ENCODE data around the gene RHBDF1. TPM values are rescaled to one million over a fixed set of nuclear protein-coding genes. Genes with fewer than 3 reads are reported as not detected.
A peak's percentile ranks its signal among the peaks of the same experiment; 100 is the strongest.

The RHBDF1 gene
- total and polyA plus RNA-seq, 2 of the 13 experiments (the other 11 are each of a cell fraction or from before 2014, with no cell fraction given), result 5.4 to 26.9 TPM

GRCh38 chr16:72561-73548, at the start of gene RHBDF1 (continued):
- TF ChIP-seq, protein P1, sequence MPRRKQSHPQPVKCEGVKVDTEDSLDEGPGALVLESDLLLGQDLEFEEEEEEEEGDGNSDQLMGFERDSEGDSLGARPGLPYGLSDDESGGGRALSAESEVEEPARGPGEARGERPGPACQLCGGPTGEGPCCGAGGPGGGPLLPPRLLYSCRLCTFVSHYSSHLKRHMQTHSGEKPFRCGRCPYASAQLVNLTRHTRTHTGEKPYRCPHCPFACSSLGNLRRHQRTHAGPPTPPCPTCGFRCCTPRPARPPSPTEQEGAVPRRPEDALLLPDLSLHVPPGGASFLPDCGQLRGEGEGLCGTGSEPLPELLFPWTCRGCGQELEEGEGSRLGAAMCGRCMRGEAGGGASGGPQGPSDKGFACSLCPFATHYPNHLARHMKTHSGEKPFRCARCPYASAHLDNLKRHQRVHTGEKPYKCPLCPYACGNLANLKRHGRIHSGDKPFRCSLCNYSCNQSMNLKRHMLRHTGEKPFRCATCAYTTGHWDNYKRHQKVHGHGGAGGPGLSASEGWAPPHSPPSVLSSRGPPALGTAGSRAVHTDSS (CRISPR knock-in tag; conservative IDR thresholded peaks at IDR 0.05), result no peak
- TF ChIP-seq NR0B2 (CRISPR knock-in tag; IDR thresholded peaks at IDR 0.05), result no peak
- no peak for TF ChIP-seq THRA (CRISPR knock-in tag; IDR thresholded peaks at IDR 0.05; ENCODE audit: borderline replicate concordance)
- TF ChIP-seq ZNF569 (CRISPR knock-in tag; IDR thresholded peaks at IDR 0.05; ENCODE audit: borderline replicate concordance), result no peak
- peak; percentile 47 for TF ChIP-seq HOXA3 (CRISPR knock-in tag; IDR thresholded peaks at IDR 0.05)
- no peak for TF ChIP-seq HMGXB4 (CRISPR knock-in tag; IDR thresholded peaks at IDR 0.05; ENCODE audit: borderline replicate concordance in 1 of 2, low read depth in 1 of 2)
- TF ChIP-seq GABPA (IDR thresholded peaks at IDR 0.05; ENCODE audit: low read depth, low read length), result no peak
- no peak for TF ChIP-seq GABPA (CRISPR knock-in tag; IDR thresholded peaks at IDR 0.05; ENCODE audit: low read depth)
- TF ChIP-seq MXI1 (IDR thresholded peaks at IDR 0.05; ENCODE audit: borderline replicate concordance, low read depth, low read length), result no peak
- TF ChIP-seq ZIK1 (CRISPR knock-in tag; IDR thresholded peaks at IDR 0.05; ENCODE audit: borderline replicate concordance, low read depth), result 0 out of 2 replicates have a peak, but pooled peaks have one; percentile 38
- no peak for TF ChIP-seq GATA4 (IDR thresholded peaks at IDR 0.05; ENCODE audit: borderline replicate concordance, low read depth)
- TF ChIP-seq NFE2 (CRISPR knock-in tag; IDR thresholded peaks at IDR 0.05), result no peak
- no peak for TF ChIP-seq NCOA1 (CRISPR knock-in tag; IDR thresholded peaks at IDR 0.05)
- TF ChIP-seq ZNF775 (CRISPR knock-in tag; IDR thresholded peaks at IDR 0.05; ENCODE audit: borderline replicate concordance), result no peak
- TF ChIP-seq U2AF1 (optimal IDR thresholded peaks at IDR 0.05; ENCODE audit: low read depth, low read length), result no peak
- TF ChIP-seq SRSF4 (IDR thresholded peaks at IDR 0.05; ENCODE audit: low read depth, low read length, poor library complexity, severe bottlenecking), result no peak
- TF ChIP-seq, protein P2, sequence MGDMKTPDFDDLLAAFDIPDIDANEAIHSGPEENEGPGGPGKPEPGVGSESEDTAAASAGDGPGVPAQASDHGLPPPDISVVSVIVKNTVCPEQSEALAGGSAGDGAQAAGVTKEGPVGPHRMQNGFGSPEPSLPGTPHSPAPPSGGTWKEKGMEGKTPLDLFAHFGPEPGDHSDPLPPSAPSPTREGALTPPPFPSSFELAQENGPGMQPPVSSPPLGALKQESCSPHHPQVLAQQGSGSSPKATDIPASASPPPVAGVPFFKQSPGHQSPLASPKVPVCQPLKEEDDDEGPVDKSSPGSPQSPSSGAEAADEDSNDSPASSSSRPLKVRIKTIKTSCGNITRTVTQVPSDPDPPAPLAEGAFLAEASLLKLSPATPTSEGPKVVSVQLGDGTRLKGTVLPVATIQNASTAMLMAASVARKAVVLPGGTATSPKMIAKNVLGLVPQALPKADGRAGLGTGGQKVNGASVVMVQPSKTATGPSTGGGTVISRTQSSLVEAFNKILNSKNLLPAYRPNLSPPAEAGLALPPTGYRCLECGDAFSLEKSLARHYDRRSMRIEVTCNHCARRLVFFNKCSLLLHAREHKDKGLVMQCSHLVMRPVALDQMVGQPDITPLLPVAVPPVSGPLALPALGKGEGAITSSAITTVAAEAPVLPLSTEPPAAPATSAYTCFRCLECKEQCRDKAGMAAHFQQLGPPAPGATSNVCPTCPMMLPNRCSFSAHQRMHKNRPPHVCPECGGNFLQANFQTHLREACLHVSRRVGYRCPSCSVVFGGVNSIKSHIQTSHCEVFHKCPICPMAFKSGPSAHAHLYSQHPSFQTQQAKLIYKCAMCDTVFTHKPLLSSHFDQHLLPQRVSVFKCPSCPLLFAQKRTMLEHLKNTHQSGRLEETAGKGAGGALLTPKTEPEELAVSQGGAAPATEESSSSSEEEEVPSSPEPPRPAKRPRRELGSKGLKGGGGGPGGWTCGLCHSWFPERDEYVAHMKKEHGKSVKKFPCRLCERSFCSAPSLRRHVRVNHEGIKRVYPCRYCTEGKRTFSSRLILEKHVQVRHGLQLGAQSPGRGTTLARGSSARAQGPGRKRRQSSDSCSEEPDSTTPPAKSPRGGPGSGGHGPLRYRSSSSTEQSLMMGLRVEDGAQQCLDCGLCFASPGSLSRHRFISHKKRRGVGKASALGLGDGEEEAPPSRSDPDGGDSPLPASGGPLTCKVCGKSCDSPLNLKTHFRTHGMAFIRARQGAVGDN (CRISPR knock-in tag; IDR thresholded peaks at IDR 0.05), result peak; percentile 43
- no peak for TF ChIP-seq HES4 (CRISPR knock-in tag; IDR thresholded peaks at IDR 0.05; ENCODE audit: borderline replicate concordance)

Measured in HepG2 (cell line).